Suprapubic skin (tissue), 4 donors: Measurements from ENCODE around the gene IMMP2L.

Experiments used
- CTCF ChIP-seq, 2 donors: fragments of 200-600 bp in 1 of 2; fragments of 450-650 bp in 1 of 2; sonication (generic) in 1 of 2; IDR thresholded peaks; one replicate each; pipeline ENCODE4 v1.5.1; 2016 to 2019; ENCODE audit warnings: antibody characterized with exemption in 2 of 2, mild to moderate bottlenecking in 1 of 2, moderate library complexity in 1 of 2
- POLR2A ChIP-seq, 2 donors: fragments of 450-650 bp; IDR thresholded peaks; one replicate each; pipeline ENCODE4 v1.6.1; 2017; ENCODE audit warnings: antibody characterized with exemption in 2 of 2, mild to moderate bottlenecking in 2 of 2, moderate library complexity in 2 of 2
- POLR2AphosphoS5 ChIP-seq, 3 donors: sonication (generic); formaldehyde crosslinking; IDR thresholded peaks; one replicate each; pipeline ENCODE4 v1.6.1; 2017; ENCODE audit warnings: antibody characterized with exemption in 3 of 3

DNA sequence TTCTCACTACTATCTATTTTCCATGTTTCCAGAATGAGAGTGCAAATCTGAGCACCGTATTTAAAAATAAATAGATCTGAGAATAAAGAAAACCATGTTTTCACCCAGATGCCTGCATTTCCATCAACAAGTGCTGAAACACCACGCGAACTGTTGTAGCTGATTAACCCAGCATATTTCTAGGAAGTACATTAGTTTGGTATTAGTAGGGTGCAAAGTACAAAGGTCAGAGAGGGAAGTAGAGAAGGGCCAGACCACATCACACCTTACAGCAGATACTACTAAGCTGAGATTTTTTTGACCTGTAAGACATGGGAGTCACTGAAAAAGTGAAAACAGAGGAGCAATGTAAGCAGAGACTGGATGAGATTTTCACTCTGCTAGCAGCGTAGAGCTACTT is 181.3 kb downstream of the IMMP2L start:
- TF ChIP-seq CTCF (IDR thresholded peaks at IDR 0.05) (no peak), POLR2AphosphoS5 (IDR thresholded peaks at IDR 0.05) (no peak), POLR2A (IDR thresholded peaks at IDR 0.05) (no peak)
